ENCODE measurements around the gene PSEN1. TPM values are rescaled to one million over a fixed set of nuclear protein-coding genes. Genes with fewer than 3 reads are reported as not detected.

PSEN1 gene
- polyA plus RNA-seq, 1 of the 3 experiments (the other 2 are of a cell fraction), result 9.0 TPM

DNA sequence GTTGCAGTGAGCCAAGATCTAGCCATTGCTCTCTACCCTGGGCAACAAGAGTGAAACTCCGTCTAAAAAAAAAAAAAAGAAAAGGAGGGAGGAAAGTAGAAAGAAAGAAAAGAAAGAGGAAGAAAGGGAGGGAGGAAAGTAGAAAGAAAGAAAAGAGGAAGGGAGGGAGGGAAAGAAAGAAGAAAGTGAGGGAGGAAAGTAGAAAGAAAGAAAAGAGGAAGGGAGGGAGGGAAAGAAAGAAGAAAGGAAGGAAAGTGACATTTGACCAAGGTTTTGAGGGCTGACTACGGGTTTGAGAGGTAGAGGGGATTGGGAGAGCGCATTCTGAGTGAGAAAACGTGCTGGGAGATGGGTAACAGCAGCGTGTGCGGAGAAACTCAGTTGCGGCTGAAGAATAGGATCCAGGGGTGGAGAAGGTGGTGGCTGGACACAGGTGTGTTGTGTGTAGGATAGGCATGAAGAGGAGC is 100.5 kb downstream of the PSEN1 start:
- H3F3A ChIP-seq (replicated peaks; ENCODE audit: insufficient read depth), result peaks cover 3% of the 10 kb centered on the region
- no peak overlapping the region for H3K4me2 ChIP-seq
- H4K20me1 ChIP-seq (ENCODE audit: insufficient read depth), result no peaks in the 10 kb centered on the region
- DNase-seq, result no peak
- ChIA-PET CTCF (interaction anchor here (2.1 kb wide), 1 partner anchor 235 kb away, joined by 6 read pairs; no protein-coding TSS in a partner anchor), POLR2A (no interaction called here)
- H2AFZ ChIP-seq (ENCODE audit: low read depth), result no peak overlapping the region
- H3K4me3 ChIP-seq (ENCODE audit: low read depth in 2 of 2, low read length in 1 of 2), result no peak overlapping the region
- H3K27ac ChIP-seq (ENCODE audit: low read depth in 2 of 2, low read length in 1 of 2), result no peak overlapping the region
- no peaks in the 10 kb centered on the region for H3K9me3 ChIP-seq
- no peak overlapping the region for H3K9ac ChIP-seq
- H3K36me3 ChIP-seq (replicated peaks in 1 of 2; ENCODE audit: control insufficient read depth in 1 of 2, insufficient read depth in 2 of 2, low read length in 1 of 2), result no peaks in the 10 kb centered on the region
- peaks cover 8 to 16% of the 10 kb centered on the region in 2 experiments; a peak in 3 of 4 replicates for H3K4me1 ChIP-seq (ENCODE audit: control insufficient read depth in 1 of 2, insufficient read depth in 2 of 2, low read depth in 1 of 2, low read length in 1 of 2)
- no peaks in the 10 kb centered on the region for H3K79me2 ChIP-seq (ENCODE audit: insufficient read depth)
- H3K27me3 ChIP-seq (ENCODE audit: insufficient read depth), result peaks cover 41% of the 10 kb centered on the region
- H3K9me2 ChIP-seq, result no peaks in the 10 kb centered on the region
- WGBS (ENCODE audit: low lambda C conversion rate), result 96% methylated on average over 7 of the region's 7 CpGs
- TF ChIP-seq MEF2A (IDR thresholded peaks at IDR 0.05; ENCODE audit: borderline replicate concordance, low read depth) (no peak), TCF12 (IDR thresholded peaks at IDR 0.05) (no peak), TEAD4 (IDR thresholded peaks at IDR 0.05; ENCODE audit: borderline replicate concordance, insufficient read depth) (no peak), JUND (IDR thresholded peaks at IDR 0.05) (no peak), SMC3 (IDR thresholded peaks at IDR 0.05; ENCODE audit: low read depth, low read length) (no peak), YY1 (IDR thresholded peaks at IDR 0.05; ENCODE audit: low read depth) (no peak), TAF1 (IDR thresholded peaks at IDR 0.05; ENCODE audit: borderline replicate concordance, low read depth, low read length) (no peak), FOXM1 (IDR thresholded peaks at IDR 0.05; ENCODE audit: low read depth) (no peak), POLR2AphosphoS5 (IDR thresholded peaks at IDR 0.05; ENCODE audit: low read depth, low read length) (no peak), GABPA (IDR thresholded peaks at IDR 0.05; ENCODE audit: low read depth) (no peak), NFIC (IDR thresholded peaks at IDR 0.05; ENCODE audit: borderline replicate concordance) (no peak)

DNA sequence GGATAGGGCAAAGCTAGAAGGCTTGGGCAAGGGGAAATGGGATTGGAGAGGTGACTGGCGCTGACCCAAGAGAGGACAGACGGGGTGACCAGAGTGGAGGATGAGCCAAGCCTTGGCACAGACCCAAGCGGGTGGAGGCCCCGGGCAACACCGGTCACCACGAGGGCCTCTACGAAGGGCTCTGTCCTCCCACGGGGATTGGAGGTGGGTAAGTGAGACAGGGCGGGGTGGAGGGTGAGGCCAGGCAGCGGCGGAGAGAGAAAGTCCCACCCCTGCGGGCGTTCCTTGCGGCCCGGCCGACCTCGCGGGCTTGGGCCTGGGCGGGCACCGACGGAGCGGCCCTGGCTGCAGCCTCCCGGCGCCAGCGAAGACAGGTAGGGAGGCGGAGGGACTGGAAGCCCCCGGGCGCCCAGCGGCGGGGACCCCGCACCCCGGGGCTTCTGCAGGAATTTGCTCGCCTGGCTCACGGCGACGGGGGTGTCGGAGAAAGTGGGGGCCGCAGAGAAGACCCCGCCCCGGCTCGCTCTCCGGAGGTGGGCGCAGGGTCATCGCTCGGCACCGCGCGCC is 101.0 kb downstream of the PSEN1 start, which contains the start of gene PAPLN:
PAPLN (plus strand) TSS at position 288 of the 567 bp plus-strand sequence. CDS start 2,273 bp downstream, outside the sequence.
- WGBS (ENCODE audit: low lambda C conversion rate), result 15% methylated on average over 17 of the region's 48 CpGs
- peak within 1 kb of the TSS in 1 of 2 experiments; percentile 42; a peak in 2 of 4 replicates for H3K4me3 ChIP-seq (ENCODE audit: low read depth in 2 of 2, low read length in 1 of 2)
- POLR2A ChIA-PET, result no interaction called here
- peaks cover 3% of the 10 kb centered on the region for H3F3A ChIP-seq (replicated peaks; ENCODE audit: insufficient read depth)
- no peaks in the 10 kb centered on the region for H3K9me3 ChIP-seq
- CTCF ChIA-PET, result interaction anchor here (2.1 kb wide), 1 partner anchor 235 kb away, joined by 6 read pairs; no protein-coding TSS in a partner anchor
- DNase-seq, result peak; percentile 73
- H3K4me1 ChIP-seq (ENCODE audit: control insufficient read depth in 1 of 2, insufficient read depth in 2 of 2, low read depth in 1 of 2, low read length in 1 of 2), result peaks cover 8 to 16% of the 10 kb centered on the region in 2 experiments; a peak in 3 of 4 replicates
- H3K9ac ChIP-seq, result no peak within 1 kb of the TSS
- H3K4me2 ChIP-seq, result peak within 1 kb of the TSS; percentile 46; the same call in 1 of the 2 replicates
- H3K27me3 ChIP-seq (ENCODE audit: insufficient read depth), result peaks cover 41% of the 10 kb centered on the region
- H2AFZ ChIP-seq (ENCODE audit: low read depth), result no peak within 1 kb of the TSS
- no peaks in the 10 kb centered on the region for H4K20me1 ChIP-seq (ENCODE audit: insufficient read depth)
- no peaks in the 10 kb centered on the region for H3K36me3 ChIP-seq (replicated peaks in 1 of 2; ENCODE audit: control insufficient read depth in 1 of 2, insufficient read depth in 2 of 2, low read length in 1 of 2)
- no peaks in the 10 kb centered on the region for H3K79me2 ChIP-seq (ENCODE audit: insufficient read depth)
- TF ChIP-seq NRF1 (IDR thresholded peaks at IDR 0.05; ENCODE audit: low read depth, low read length) (no peak), NFIC (IDR thresholded peaks at IDR 0.05; ENCODE audit: borderline replicate concordance) (peak; percentile 44)
- H3K27ac ChIP-seq (ENCODE audit: low read depth in 2 of 2, low read length in 1 of 2), result no peak within 1 kb of the TSS
- H3K9me2 ChIP-seq, result no peaks in the 10 kb centered on the region
